K562 (cell line): ENCODE measurements around the gene BTF3L4.

Source experiments
- GATA2 ChIP-seq: sonication (generic); formaldehyde crosslinking; IDR thresholded peaks from 2 replicates; pipeline ENCODE4 v1.4.0; 2020; ENCODE audit warnings: mild to moderate bottlenecking, missing genetic modification reagents
- TF ChIP-seq, protein P1 (sequence below), 3 experiments: IDR thresholded peaks in 2 of 3; conservative IDR thresholded peaks in 1 of 3; 2 replicates each; pipeline ENCODE4 v1.5.1; 2011 to 2012; ENCODE audit warnings: low read length in 3 of 3, mild to moderate bottlenecking in 3 of 3, control low read depth in 2 of 3, improper control_type of control experiment in 1 of 3, inconsistent platforms in 1 of 3, low read depth in 1 of 3, mixed read lengths in 1 of 3, moderate library complexity in 1 of 3; ENCODE audit not compliant: insufficient read depth in 2 of 3

- TF ChIP-seq, protein P1, sequence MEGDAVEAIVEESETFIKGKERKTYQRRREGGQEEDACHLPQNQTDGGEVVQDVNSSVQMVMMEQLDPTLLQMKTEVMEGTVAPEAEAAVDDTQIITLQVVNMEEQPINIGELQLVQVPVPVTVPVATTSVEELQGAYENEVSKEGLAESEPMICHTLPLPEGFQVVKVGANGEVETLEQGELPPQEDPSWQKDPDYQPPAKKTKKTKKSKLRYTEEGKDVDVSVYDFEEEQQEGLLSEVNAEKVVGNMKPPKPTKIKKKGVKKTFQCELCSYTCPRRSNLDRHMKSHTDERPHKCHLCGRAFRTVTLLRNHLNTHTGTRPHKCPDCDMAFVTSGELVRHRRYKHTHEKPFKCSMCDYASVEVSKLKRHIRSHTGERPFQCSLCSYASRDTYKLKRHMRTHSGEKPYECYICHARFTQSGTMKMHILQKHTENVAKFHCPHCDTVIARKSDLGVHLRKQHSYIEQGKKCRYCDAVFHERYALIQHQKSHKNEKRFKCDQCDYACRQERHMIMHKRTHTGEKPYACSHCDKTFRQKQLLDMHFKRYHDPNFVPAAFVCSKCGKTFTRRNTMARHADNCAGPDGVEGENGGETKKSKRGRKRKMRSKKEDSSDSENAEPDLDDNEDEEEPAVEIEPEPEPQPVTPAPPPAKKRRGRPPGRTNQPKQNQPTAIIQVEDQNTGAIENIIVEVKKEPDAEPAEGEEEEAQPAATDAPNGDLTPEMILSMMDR (IDR thresholded peaks at IDR 0.05 in 2 of 3, conservative IDR thresholded peaks at IDR 0.05 in 1 of 3; ENCODE audit: insufficient read depth in 2 of 3, low read depth in 1 of 3, low read length in 3 of 3), result no peak
- no peak for TF ChIP-seq GATA2
These were observed 47.9 kb upstream of the BTF3L4 start for GRCh38 chr1:52008071-52008809.
